GM10266 (cell line): ENCODE measurements around the gene TMPRSS4.

ENCODE experiments used
- DNase-seq: peaks from one replicate; pipeline ENCODE4 v3.0.0; 2012; ENCODE audit errors: extremely low spot score
- TF ChIP-seq, protein P1 (sequence below): IDR thresholded peaks from 2 replicates; pipeline ENCODE4 v1.5.1; 2012; ENCODE audit warnings: mild to moderate bottlenecking, low read depth; ENCODE audit not compliant: control insufficient read depth, insufficient read depth; ENCODE audit errors: missing control alignments

TMPRSS4 gene

DNA sequence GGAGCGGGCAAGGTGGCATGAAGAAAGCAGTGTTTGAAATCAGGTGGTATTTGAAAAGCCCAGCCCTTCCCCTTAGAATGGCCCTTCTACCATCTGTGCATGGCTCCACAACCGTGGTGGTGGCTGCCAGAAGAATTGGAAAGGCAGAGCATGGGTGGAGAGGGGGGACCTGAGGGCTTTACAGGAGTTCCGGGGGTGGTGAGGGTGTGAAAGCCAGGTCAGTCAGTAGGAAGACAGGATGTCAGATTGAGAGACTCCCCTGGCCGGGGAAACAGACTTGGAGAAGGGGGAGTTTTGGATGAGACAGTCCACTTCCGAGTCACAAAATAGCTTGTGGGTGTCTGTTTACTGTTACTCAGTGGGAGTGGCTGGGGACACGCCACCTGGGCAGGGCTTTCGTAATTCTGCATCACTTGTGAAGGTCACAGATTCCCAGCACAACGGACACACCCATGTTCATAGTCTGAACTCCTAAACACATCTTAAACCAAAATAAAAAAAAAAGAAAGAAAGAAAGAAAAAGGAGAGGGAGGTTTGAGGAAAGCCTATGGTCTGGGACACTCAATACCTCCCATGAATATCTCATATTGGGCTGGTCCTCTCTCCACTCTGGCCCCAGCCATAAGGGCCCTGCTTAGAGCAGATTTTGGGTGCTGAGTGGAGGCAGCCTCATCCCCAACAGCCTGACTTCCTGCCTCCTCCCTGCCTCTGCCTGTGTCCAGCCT lies 34.3 kb downstream of the TMPRSS4 start:
- no peak for DNase-seq

DNA sequence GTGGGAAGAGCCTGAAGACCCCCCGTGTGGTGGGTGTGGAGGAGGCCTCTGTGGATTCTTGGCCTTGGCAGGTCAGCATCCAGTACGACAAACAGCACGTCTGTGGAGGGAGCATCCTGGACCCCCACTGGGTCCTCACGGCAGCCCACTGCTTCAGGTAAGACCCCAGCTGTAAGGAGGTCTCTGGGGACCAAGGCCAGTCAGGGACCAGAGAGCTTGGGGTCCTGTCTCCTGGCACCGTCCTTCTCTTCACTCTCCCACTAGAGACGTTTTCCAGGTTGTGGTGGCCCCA lies 34.8 kb downstream of the TMPRSS4 start:
- TF ChIP-seq, protein P1, sequence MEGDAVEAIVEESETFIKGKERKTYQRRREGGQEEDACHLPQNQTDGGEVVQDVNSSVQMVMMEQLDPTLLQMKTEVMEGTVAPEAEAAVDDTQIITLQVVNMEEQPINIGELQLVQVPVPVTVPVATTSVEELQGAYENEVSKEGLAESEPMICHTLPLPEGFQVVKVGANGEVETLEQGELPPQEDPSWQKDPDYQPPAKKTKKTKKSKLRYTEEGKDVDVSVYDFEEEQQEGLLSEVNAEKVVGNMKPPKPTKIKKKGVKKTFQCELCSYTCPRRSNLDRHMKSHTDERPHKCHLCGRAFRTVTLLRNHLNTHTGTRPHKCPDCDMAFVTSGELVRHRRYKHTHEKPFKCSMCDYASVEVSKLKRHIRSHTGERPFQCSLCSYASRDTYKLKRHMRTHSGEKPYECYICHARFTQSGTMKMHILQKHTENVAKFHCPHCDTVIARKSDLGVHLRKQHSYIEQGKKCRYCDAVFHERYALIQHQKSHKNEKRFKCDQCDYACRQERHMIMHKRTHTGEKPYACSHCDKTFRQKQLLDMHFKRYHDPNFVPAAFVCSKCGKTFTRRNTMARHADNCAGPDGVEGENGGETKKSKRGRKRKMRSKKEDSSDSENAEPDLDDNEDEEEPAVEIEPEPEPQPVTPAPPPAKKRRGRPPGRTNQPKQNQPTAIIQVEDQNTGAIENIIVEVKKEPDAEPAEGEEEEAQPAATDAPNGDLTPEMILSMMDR: no peak
- no peak for DNase-seq

More for the DNA sequence above, 34.3 kb downstream of the TMPRSS4 start:
- TF ChIP-seq, protein P1: no peak

DNA sequence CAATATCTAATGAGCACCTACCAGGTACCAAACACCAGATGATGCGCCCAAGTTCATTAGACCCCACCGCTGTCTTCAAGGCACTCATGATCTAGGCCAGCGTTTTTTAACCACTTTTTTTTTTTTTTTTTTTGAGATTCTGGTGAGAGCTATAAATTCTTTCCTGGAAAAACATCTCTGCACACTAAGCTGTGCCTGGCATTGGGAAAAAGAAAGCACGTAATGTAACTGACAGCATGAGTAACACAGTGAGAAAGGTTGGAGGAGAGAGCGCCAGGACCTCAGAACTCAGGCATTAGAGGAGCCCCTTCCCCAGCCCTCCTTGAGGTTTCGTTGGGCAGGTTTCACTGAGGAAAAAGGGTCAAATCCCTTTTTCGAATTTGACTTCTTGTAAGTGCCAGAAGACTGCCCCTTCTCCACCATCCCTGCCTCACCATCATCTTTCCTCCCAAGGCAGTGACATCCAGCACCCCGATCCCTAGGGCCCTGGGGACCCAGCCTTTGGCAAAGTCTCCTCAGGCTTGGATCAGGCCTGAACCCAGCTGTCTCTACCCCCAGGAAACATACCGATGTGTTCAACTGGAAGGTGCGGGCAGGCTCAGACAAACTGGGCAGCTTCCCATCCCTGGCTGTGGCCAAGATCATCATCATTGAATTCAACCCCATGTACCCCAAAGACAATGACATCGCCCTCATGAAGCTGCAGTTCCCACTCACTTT lies 36.0 kb downstream of the TMPRSS4 start:
- no peak for DNase-seq
- TF ChIP-seq, protein P1: no peak

DNA sequence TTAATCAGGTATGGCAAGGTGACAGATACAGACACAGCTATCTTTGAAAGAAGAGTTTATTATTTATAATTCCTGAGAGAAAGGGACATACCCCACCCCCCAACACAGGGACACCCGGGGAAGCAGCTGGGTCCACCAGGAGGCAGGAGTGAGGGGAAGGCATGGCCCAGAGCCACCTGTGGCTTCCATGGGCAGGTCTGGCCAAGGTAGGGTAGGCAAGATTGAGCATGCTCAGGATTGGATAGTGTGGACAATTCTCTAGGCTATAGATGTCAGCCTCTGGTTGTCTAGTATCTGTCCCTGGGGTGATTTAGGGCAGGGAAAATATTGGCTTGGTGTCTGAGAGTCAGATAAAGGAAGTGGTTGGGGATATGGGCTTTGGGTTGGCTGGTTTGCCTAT lies 37.4 kb downstream of the TMPRSS4 start:
- TF ChIP-seq, protein P1: no peak
- no peak for DNase-seq

DNA sequence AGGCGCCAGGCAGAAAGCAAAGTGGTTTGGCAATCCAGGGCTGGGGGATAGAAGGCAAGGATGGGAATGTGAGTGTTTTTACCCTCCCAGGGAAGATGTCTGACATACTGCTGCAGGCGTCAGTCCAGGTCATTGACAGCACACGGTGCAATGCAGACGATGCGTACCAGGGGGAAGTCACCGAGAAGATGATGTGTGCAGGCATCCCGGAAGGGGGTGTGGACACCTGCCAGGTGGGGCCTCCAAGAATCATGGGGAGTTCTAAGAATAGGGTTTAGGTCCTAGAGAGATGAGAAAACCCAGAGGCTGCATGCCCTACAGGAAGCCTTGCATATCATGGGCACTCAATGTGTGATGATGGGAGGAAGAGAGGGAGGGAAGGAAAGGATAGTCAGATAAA lies 38.2 kb downstream of the TMPRSS4 start:
- TF ChIP-seq, protein P1: no peak
- DNase-seq: no peak

DNA sequence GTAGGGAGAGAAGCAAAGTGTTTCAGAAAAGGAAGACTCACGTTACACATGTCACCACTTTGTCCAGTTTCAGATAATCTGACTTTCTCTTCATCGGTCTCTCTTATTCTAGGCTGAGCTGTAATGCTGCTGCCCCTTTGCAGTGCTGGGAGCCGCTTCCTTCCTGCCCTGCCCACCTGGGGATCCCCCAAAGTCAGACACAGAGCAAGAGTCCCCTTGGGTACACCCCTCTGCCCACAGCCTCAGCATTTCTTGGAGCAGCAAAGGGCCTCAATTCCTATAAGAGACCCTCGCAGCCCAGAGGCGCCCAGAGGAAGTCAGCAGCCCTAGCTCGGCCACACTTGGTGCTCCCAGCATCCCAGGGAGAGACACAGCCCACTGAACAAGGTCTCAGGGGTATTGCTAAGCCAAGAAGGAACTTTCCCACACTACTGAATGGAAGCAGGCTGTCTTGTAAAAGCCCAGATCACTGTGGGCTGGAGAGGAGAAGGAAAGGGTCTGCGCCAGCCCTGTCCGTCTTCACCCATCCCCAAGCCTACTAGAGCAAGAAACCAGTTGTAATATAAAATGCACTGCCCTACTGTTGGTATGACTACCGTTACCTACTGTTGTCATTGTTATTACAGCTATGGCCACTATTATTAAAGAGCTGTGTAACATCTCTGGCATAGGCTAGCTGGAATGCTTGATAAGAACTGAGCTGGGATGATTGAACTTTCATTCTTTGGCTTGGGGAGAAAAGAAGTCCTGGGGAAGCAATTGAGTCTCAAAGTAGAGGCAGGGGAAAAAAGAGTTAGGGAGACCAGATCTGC lies 41.1 kb downstream of the TMPRSS4 start:
- TF ChIP-seq, protein P1: no peak
- DNase-seq: no peak
